Purkinje cell (primary cell): ENCODE results near the gene GLT6D1. TPM values are rescaled to one million over a fixed set of nuclear protein-coding genes. Genes with fewer than 3 reads are reported as not detected.

Experiments
- polyA plus RNA-seq: library from polyadenylated mRNA; unstranded; fragments of >200 nt; fragmentation: Nextera tagmentation; gene quantifications from 2 replicates; pipeline ENCODE4 v1.2.1, GENCODE V29; 2014

The GLT6D1 gene
- not detected in 2 replicates for polyA plus RNA-seq

GRCh38 chr9:135639196-135639595, at the start of gene GLT6D1:
Gene GLT6D1 (minus strand): TSS chr9:135639540. CDS start chr9:135639187, 353 bp downstream.

GRCh38 chr9:135662758-135663450, 23.6 kb upstream of the GLT6D1 start, which contains the start of gene LCN9:
Gene LCN9 (plus strand): TSS chr9:135663309. CDS start chr9:135663322, 13 bp downstream.

Other genes starting within 250 kb of the GLT6D1 start
- 0.62 and 1.8 TPM in 2 replicates for gene PPP1R26, start 159.8 kb downstream of the GLT6D1 start, polyA plus RNA-seq
- gene MRPS2, start 138.9 kb downstream of the GLT6D1 start, polyA plus RNA-seq = 10.9 and 12.8 TPM in 2 replicates
- gene LCN1, start 118.1 kb downstream of the GLT6D1 start, polyA plus RNA-seq = not detected in 2 replicates
- not detected in 2 replicates for gene OBP2A, start 93.4 kb downstream of the GLT6D1 start, polyA plus RNA-seq
- not detected in 2 replicates for gene PAEP, start 77.8 kb downstream of the GLT6D1 start, polyA plus RNA-seq
- gene LCN9, start 23.8 kb upstream of the GLT6D1 start, polyA plus RNA-seq = not detected in 2 replicates
- 1.4 TPM in 1 of 2 replicates, not detected in the other for gene SOHLH1, start 59.9 kb upstream of the GLT6D1 start, polyA plus RNA-seq
- 0.07 and 0.82 TPM in 2 replicates for gene KCNT1, start 62.6 kb upstream of the GLT6D1 start, polyA plus RNA-seq